ENCODE results near the gene MRPS11.
A peak's percentile ranks its signal among the peaks of the same experiment; 100 is the strongest.

Gene MRPS11

GRCh38 chr15:88447206-88447605 lies 20.3 kb upstream of the MRPS11 start:
- in situ Hi-C loops (cut with MboI; ENCODE audit: low pct_unique_long_range_greater_than_20kb, low sequenced_read_pairs, unreplicated experiment): no loop called here
- no peak for TF ChIP-seq CTCF (IDR thresholded peaks at IDR 0.05; ENCODE audit: extremely low read depth, insufficient read depth, missing control alignments)

GRCh38 chr15:88447741-88448140 lies 19.8 kb upstream of the MRPS11 start:
- DNase-seq (ENCODE audit: low spot score): no peak
- no peak for TF ChIP-seq CTCF (IDR thresholded peaks at IDR 0.05; ENCODE audit: extremely low read depth, insufficient read depth, missing control alignments)
- in situ Hi-C loops (cut with MboI; ENCODE audit: low pct_unique_long_range_greater_than_20kb, low sequenced_read_pairs, unreplicated experiment): no loop called here

More at GRCh38 chr15:88447206-88447605, 20.3 kb upstream of the MRPS11 start:
- no peak for DNase-seq (ENCODE audit: low spot score)

GRCh38 chr15:88448991-88449461 lies 18.5 kb upstream of the MRPS11 start:
- no peak for TF ChIP-seq CTCF (IDR thresholded peaks at IDR 0.05; ENCODE audit: extremely low read depth, insufficient read depth, missing control alignments)
- in situ Hi-C loops (cut with MboI; ENCODE audit: low pct_unique_long_range_greater_than_20kb, low sequenced_read_pairs, unreplicated experiment): no loop called here
- no peak for DNase-seq (ENCODE audit: low spot score)

GRCh38 chr15:88449581-88449980 lies 17.9 kb upstream of the MRPS11 start:
- no peak for TF ChIP-seq CTCF (IDR thresholded peaks at IDR 0.05; ENCODE audit: extremely low read depth, insufficient read depth, missing control alignments)
- in situ Hi-C loops (cut with MboI; ENCODE audit: low pct_unique_long_range_greater_than_20kb, low sequenced_read_pairs, unreplicated experiment): no loop called here
- no peak for DNase-seq (ENCODE audit: low spot score)

- peak; percentile 65 for DNase-seq (ENCODE audit: low spot score)
- in situ Hi-C loops (cut with MboI; ENCODE audit: low pct_unique_long_range_greater_than_20kb, low sequenced_read_pairs, unreplicated experiment): no loop called here
Measured at GRCh38 chr15:88450125-88450798, 17.2 kb upstream of the MRPS11 start.

GRCh38 chr15:88453651-88454050 lies 13.9 kb upstream of the MRPS11 start:
- in situ Hi-C loops (cut with MboI; ENCODE audit: low pct_unique_long_range_greater_than_20kb, low sequenced_read_pairs, unreplicated experiment): no loop called here
- TF ChIP-seq CTCF (IDR thresholded peaks at IDR 0.05; ENCODE audit: extremely low read depth, insufficient read depth, missing control alignments): no peak
- DNase-seq (ENCODE audit: low spot score): no peak

More at GRCh38 chr15:88450125-88450798, 17.2 kb upstream of the MRPS11 start:
- peak; percentile 84 for TF ChIP-seq CTCF (IDR thresholded peaks at IDR 0.05; ENCODE audit: extremely low read depth, insufficient read depth, missing control alignments)
